Left cardiac atrium (tissue), 4 donors: ENCODE results near the gene OR8J1. TPM values are rescaled to one million over a fixed set of nuclear protein-coding genes. Genes with fewer than 3 reads are reported as not detected.
"Not testable (repeated sequence)": the region's sequence is repeated elsewhere in the genome, so short reads cannot be mapped to it uniquely, and the experiment has no call there.

Source experiments
- ATAC-seq, 2 donors: fragments of 200-7000 bp; cut with Tn5 transposase; one replicate each; pipeline ENCODE4 v1.9.1; 2020; ENCODE audit warnings: mild to moderate bottlenecking in 2 of 2, moderate library complexity in 2 of 2
- DNase-seq: peaks from one replicate; pipeline ENCODE4 v3.0.0-alpha.2; 2020
- intact Hi-C, 2 donors: fragments of 100-400 bp; cut with DNase I; formaldehyde crosslinking; loops; one replicate each; pipeline versions ENCODE4 v1.14.1 to v1.15.1; 2022 to 2023
- long read RNA-seq: library from polyadenylated mRNA; unstranded; transcript quantifications from one replicate; pipeline ENCODE4 v2.0.0, GENCODE V29; 2021
- total RNA-seq, 2 donors: library from RNA; stranded (reverse); fragmentation: NEBNext Ultra II Directional; extraction: Animal tissue kit (Norgen Biotek cat#: 25700); gene quantifications; one replicate each; pipeline ENCODE4 v1.2.1, GENCODE V29; 2021
- donor health status: DM: no; HTN: yes; CAD: no.
- donor health status: DM: no; HTN: yes; CAD: no; lungs with severe emphysema.
- donor health status: DM: yes; HTN: yes; CAD: no.
- donor health status: Dilated cardiomyopathy.

OR8J1 gene
- total RNA-seq, result not detected
- long read RNA-seq, result 0 reads

DNA sequence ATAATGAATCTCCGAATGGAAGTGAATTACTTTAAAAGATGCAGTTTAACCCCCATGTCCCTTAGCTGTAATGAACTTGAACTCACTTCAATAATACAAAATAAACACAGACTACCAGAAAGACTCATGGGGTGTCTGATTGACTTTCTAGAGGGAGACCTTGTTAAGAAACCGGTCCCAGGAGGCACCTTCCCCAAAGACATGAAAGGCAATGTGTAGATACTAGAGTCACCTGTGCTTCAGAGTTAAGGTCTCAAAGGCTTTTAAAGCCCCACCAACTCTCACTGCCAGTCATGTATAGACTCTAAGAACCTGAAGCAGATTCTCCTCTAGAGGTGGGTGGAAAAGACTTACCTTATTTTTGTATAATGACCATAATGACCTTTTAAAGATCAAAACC lies at the start of gene OR8J1:
Gene OR8J1, plus strand, starts transcription at position 301 of the 400 bp plus-strand sequence. CDS start 5,956 bp downstream, outside the sequence.
- intact Hi-C loops, result no loop called here
- ATAC-seq (no peak), DNase-seq (no peak)

DNA sequence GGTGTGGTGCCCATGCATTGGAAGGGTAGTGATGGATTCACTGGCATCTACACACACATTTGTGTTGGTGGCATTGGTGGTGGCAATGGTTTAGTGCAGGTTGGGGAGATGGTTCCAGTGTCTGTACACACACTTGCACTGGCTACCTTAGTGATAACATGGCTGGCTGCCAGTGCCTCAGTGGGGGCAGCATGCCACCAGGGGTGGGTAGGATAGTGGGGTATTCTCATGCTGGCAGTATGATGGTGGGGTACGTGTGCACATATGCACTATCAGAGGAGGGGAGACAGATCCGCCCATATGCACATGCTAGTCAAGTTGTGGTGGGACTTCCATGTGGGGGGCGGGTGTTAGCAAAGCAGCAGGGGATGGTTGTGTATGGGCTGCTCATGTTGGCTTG lies 46.3 kb upstream of the OR8J1 start:
- intact Hi-C loops, result no loop called here
- ATAC-seq (no peak), DNase-seq (no peak)

GRCh38 chr11:56314844-56315243 lies 39.2 kb upstream of the OR8J1 start, which contains the start of gene OR8K3:
Gene OR8K3, plus strand, starts transcription at chr11:56315144. Its CDS starts 3,163 bp downstream, at chr11:56318307.
- ATAC-seq, result no peak
- DNase-seq, result no peak
- intact Hi-C loops, result no loop called here

GRCh38 chr11:56331861-56332491 lies 22.1 kb upstream of the OR8J1 start:
- no peak for ATAC-seq
- DNase-seq, result no peak
- intact Hi-C loops, result no loop called here

DNA sequence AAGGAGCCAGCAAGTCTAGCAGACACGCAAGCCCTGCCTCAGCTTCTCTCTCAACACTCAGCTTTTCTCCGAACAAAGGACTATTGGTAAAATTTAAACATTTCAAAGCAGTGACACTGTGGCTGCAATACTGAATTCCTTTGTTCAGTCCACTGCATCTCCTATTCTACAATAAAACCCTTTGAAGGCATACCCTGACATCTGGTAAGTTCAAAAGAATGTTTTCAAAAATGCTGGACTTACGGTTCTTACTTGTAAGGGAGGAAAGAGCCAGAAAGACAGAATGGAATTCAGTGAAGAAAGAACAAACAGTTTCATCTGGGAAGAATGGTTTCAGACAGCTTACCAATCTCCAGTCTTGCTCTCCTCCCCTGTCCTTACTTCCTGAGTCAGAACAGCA lies 20.9 kb upstream of the OR8J1 start:
- intact Hi-C loops, result no loop called here
- ATAC-seq, result no peak
- no peak for DNase-seq

- ATAC-seq (no peak), DNase-seq (no peak)
- intact Hi-C loops, result no loop called here
Measured at GRCh38 chr11:56340289-56340688, 13.8 kb upstream of the OR8J1 start.

- ATAC-seq (no peak), DNase-seq (no peak)
- intact Hi-C loops, result no loop called here
Measured at GRCh38 chr11:56345739-56346138, 8.4 kb upstream of the OR8J1 start, which contains the start of gene OR8K1. Gene OR8K1, plus strand, starts transcription at chr11:56346039. Its CDS starts 0 bp downstream, at chr11:56346039.

DNA sequence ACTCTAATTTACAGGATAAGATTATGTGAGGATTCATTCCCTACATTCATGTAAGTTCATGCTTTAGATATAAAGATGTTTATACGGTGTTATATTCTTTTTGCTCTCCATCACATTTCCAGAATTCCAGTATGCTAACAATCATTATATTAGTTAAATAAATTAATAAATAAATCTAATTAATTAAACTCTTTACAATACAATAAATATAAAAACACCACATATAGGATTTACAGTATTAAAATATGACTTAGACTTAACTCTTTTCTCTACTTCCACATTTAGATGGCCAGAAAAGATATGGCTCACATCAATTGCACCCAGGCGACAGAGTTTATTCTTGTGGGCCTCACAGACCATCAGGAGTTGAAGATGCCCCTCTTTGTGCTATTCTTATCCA lies 21.2 kb downstream of the OR8J1 start, which contains the start of gene OR8U1:
Gene OR8U1, plus strand, starts transcription at position 301 of the 400 bp plus-strand sequence. Its CDS starts 0 bp downstream, at position 301.
- DNase-seq (no peak), ATAC-seq (no peak)
- intact Hi-C loops, result no loop called here

DNA sequence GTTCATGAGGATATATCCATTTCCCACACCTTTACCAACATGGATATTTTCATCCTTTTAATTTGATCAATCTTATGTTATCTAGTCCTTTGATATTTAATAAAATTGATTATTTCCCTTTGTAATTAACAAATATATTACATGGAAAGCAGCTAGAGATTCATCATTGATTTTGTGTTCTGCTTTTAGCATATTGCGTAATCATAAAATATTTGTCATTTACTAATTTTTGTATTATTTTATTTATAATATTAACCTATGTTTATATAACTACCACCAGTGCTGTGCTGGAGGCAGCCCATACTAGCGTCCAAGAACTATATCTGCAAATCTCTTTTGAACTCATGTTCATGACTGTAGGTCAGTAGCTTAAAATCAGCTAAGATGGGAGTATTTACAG lies 26.0 kb downstream of the OR8J1 start:
- no peak for DNase-seq
- intact Hi-C loops, result no loop called here
- no peak for ATAC-seq

- intact Hi-C loops, result no loop called here
- ATAC-seq (no peak), DNase-seq (no peak)
Measured at GRCh38 chr11:56394381-56394780, 40.3 kb downstream of the OR8J1 start.

GRCh38 chr11:56396047-56396446 lies 42.0 kb downstream of the OR8J1 start:
- intact Hi-C loops, result no loop called here
- DNase-seq (no peak), ATAC-seq (no peak)

DNA sequence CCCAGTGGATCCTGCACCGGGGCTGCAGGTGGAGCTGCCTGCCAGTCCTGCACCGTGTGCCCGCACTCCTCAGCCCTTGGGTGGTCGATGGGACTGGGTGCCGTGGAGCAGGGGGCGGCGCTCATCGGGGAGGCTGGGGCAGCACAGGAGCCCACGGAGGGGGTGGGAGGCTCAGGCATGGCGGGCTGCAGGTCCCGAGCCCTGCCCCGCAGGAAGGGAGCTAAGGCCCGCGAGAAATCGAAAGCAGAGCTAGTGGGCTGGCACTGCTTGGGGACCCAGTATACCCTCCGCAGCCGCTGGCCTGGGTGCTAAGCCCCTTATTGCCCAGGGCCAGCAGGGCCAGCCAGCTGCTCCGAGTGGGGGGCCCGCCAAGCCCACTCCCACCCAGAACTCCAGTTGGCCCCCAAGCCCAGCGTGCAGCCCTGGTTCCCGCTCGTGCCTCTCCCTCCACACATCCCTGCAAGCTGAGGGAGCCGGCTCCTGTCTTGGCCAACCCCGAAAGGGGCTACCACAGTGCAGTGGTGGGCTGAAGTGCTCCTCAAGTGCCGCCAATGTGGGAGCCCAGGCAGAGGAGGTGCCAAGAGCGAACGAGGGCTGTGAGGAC lies 47.9 kb downstream of the OR8J1 start:
- ATAC-seq, DNase-seq, intact Hi-C loops: not testable (repeated sequence)

DNA sequence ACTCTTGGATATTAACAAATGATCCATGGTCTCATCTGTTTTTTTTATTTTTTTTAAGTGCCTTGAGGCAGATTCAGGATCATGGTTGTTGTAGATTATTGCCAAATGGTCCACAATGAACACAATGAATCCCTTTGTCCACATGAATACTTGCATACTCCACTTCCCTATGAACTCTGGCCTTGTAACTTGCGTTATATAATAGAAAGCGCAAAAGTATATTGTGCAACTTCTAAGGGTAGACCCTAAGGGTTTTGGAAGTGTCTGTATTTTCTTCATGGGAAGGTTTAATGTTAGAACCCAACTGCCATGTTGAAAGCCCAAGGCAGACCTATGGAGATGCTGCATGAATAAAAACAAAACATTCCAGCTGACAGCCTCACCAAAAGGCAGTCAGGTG lies 50.3 kb downstream of the OR8J1 start:
- ATAC-seq (no peak), DNase-seq (no peak)
- intact Hi-C loops, result no loop called here

DNA sequence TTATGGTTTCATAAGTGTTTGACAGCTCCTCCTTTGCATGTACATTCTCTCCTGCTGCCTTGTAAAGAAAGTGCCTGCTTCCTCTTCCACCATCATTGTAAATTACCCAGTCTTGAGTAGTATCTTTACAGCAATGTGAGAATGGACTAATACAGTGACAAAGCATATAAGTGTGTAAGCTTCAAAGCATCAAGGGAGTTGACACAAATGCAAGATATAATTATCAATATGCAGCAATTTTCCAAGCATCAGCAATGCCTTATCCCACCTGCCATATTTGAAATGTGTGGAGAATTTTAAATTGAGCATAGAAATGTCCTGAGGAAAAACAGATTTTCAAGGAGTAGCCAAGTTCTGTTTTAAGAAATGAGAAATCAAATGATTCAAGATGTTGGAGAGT lies 56.7 kb downstream of the OR8J1 start:
- DNase-seq (no peak), ATAC-seq (no peak)
- intact Hi-C loops, result no loop called here

Other genes starting within 250 kb of the OR8J1 start
- gene OR8H3, start 231.9 kb upstream of the OR8J1 start, total RNA-seq, result not detected
- gene OR8J3, start 214.1 kb upstream of the OR8J1 start, total RNA-seq, result not detected
- not detected for gene OR8K5, start 194.0 kb upstream of the OR8J1 start, total RNA-seq
- gene OR5J2, start 177.7 kb upstream of the OR8J1 start, total RNA-seq, result not detected
- not detected for gene OR5T2, start 120.0 kb upstream of the OR8J1 start, total RNA-seq
- not detected for gene OR5T3, start 102.0 kb upstream of the OR8J1 start, total RNA-seq
- gene OR5T1, start 80.1 kb upstream of the OR8J1 start, total RNA-seq, result not detected
- not detected for gene OR8H1, start 62.0 kb upstream of the OR8J1 start, total RNA-seq
- gene OR8K3, start 39.1 kb upstream of the OR8J1 start, total RNA-seq, result not detected
- gene OR8K1, start 8.3 kb upstream of the OR8J1 start, total RNA-seq, result not detected
- gene OR8U1, start 21.3 kb downstream of the OR8J1 start, total RNA-seq, result not detected
- not detected for gene OR5AL1, start 58.4 kb downstream of the OR8J1 start, total RNA-seq
- not detected for gene OR5M3, start 119.1 kb downstream of the OR8J1 start, total RNA-seq
- gene OR5M8, start 137.1 kb downstream of the OR8J1 start, total RNA-seq, result not detected
- gene OR5M11, start 189.0 kb downstream of the OR8J1 start, total RNA-seq, result not detected
- not detected for gene OR5M10, start 223.4 kb downstream of the OR8J1 start, total RNA-seq